ENCODE data around the gene CCM2. TPM values are rescaled to one million over a fixed set of nuclear protein-coding genes. Genes with fewer than 3 reads are reported as not detected.

Gene CCM2
- total and polyA plus RNA-seq, 10 donors, result 67.8 to 108 (median 83.8) TPM

GRCh38 chr7:44981035-44981706, 18.8 kb upstream of the CCM2 start:
- TF ChIP-seq POLR2AphosphoS5 (IDR thresholded peaks at IDR 0.05), result no peak
- TF ChIP-seq CTCF (IDR thresholded peaks at IDR 0.05 in 8 of 11, conservative IDR thresholded peaks at IDR 0.05 in 3 of 11), result no peak
- no peak for TF ChIP-seq POLR2A (IDR thresholded peaks at IDR 0.05)
- Histone ChIP-seq H3K4me1 (peaks cover 54 to 98% (median 89%) of the 10 kb centered on the region in 6 donors), H3K27ac (peak overlapping the region; percentile 46 to 94 (median 85)), H3K36me3 (peaks cover 0 to 55% (median 37%) of the 10 kb centered on the region in 6 donors), H3K4me3 (peak overlapping the region in 1 of 8 donors; percentile 82), H3K27me3 (replicated peaks in 1 of 7) (no peaks in the 10 kb centered on the region), H3K9me3 (no peaks in the 10 kb centered on the region)
- intact Hi-C loops (cut with DNase I; ENCODE audit: low total_unique reads), result no loop called here
- WGBS, 5 donors, result 66 to 79% (median 71%) methylated on average over 7 of the region's 7 CpGs
- DNase-seq, result peak; percentile 68

GRCh38 chr7:44982535-44982923, 17.5 kb upstream of the CCM2 start:
- H3K4me3 ChIP-seq, result no peak overlapping the region
- no peaks in the 10 kb centered on the region for H3K27me3 ChIP-seq (replicated peaks in 1 of 7)
- peak; percentile 9 for DNase-seq
- intact Hi-C loops (cut with DNase I; ENCODE audit: low total_unique reads), result no loop called here
- H3K9me3 ChIP-seq, result no peaks in the 10 kb centered on the region
- H3K27ac ChIP-seq, result peak overlapping the region in 2 of 8 donors; percentile 57 to 92
- WGBS, 5 donors, result 80 to 93% (median 90%) methylated on average over 1 of the region's 1 CpG
- peaks cover 0 to 44% (median 32%) of the 10 kb centered on the region in 6 donors for H3K36me3 ChIP-seq
- peaks cover 51 to 94% (median 82%) of the 10 kb centered on the region in 6 donors for H3K4me1 ChIP-seq
- TF ChIP-seq POLR2A (IDR thresholded peaks at IDR 0.05) (no peak), POLR2AphosphoS5 (IDR thresholded peaks at IDR 0.05) (no peak), CTCF (IDR thresholded peaks at IDR 0.05 in 8 of 11, conservative IDR thresholded peaks at IDR 0.05 in 3 of 11) (no peak)

- peak overlapping the region in 2 of 8 donors; percentile 92 to 98 for H3K27ac ChIP-seq
- peak; percentile 51 for DNase-seq
- H3K4me3 ChIP-seq, result no peak overlapping the region
- H3K36me3 ChIP-seq, result peaks cover 0 to 44% (median 32%) of the 10 kb centered on the region in 6 donors
- H3K9me3 ChIP-seq, result no peaks in the 10 kb centered on the region
- intact Hi-C loops (cut with DNase I; ENCODE audit: low total_unique reads), result no loop called here
- peaks cover 49 to 93% (median 79%) of the 10 kb centered on the region in 6 donors for H3K4me1 ChIP-seq
- 78 to 100% (median 92%) methylated on average over 1 of the region's 1 CpG for WGBS, 5 donors
- no peak for TF ChIP-seq CTCF (IDR thresholded peaks at IDR 0.05 in 8 of 11, conservative IDR thresholded peaks at IDR 0.05 in 3 of 11)
- TF ChIP-seq POLR2AphosphoS5 (IDR thresholded peaks at IDR 0.05), result no peak
- no peak for TF ChIP-seq POLR2A (IDR thresholded peaks at IDR 0.05)
- no peaks in the 10 kb centered on the region for H3K27me3 ChIP-seq (replicated peaks in 1 of 7)
Measured at GRCh38 chr7:44982970-44983369, 17.0 kb upstream of the CCM2 start.

- H3K9me3 ChIP-seq, result no peaks in the 10 kb centered on the region
- H3K4me3 ChIP-seq, result peak overlapping the region in 2 of 8 donors; percentile 57 to 85
- peak; percentile 53 for DNase-seq
- peak overlapping the region in 4 of 8 donors; percentile 92 to 98 (median 96) for H3K27ac ChIP-seq
- 73 to 86% (median 78%) methylated on average over 4 to 6 of the region's 6 CpGs for WGBS, 5 donors
- TF ChIP-seq CTCF (IDR thresholded peaks at IDR 0.05 in 8 of 11, conservative IDR thresholded peaks at IDR 0.05 in 3 of 11) (no peak), POLR2AphosphoS5 (IDR thresholded peaks at IDR 0.05) (no peak), POLR2A (IDR thresholded peaks at IDR 0.05) (no peak)
- peaks cover 42 to 83% (median 71%) of the 10 kb centered on the region in 6 donors for H3K4me1 ChIP-seq
- H3K36me3 ChIP-seq, result peaks cover 0 to 44% (median 32%) of the 10 kb centered on the region in 6 donors
- no peaks in the 10 kb centered on the region for H3K27me3 ChIP-seq (replicated peaks in 1 of 7)
- intact Hi-C loops (cut with DNase I; ENCODE audit: low total_unique reads), result no loop called here
Measured at GRCh38 chr7:44983742-44984477, 16.1 kb upstream of the CCM2 start.
